Measurements from ENCODE around the gene SLC9A2. TPM values are rescaled to one million over a fixed set of nuclear protein-coding genes. Genes with fewer than 3 reads are reported as not detected.

Gene SLC9A2
- total and polyA plus RNA-seq, 4 experiments from 2014 or later: not detected

- intact Hi-C loops (cut with micrococcal nuclease): no loop called here
- Mint-ChIP-seq H3K9me3 (no peaks in the 10 kb centered on the region), H3K27ac (no peak overlapping the region), H3K4me1 (no peaks in the 10 kb centered on the region), H3K36me3 (no peaks in the 10 kb centered on the region), H3K4me3 (no peak overlapping the region), H3K27me3 (peaks cover 9 to 20% of the 10 kb centered on the region in 2 donors)
- H3K27me3 ChIP-seq (ENCODE audit: insufficient read depth, low read length): no peaks in the 10 kb centered on the region
- no peak overlapping the region for H3K4me3 ChIP-seq (ENCODE audit: low read length in 2 of 2)
- no peaks in the 10 kb centered on the region for H3K4me1 ChIP-seq (ENCODE audit: insufficient read depth, low read length)
- CTCF ChIA-PET (ENCODE audit: partially characterized antibody): no interaction called here
- no peak for DNase-seq
- POLR2A ChIA-PET (ENCODE audit: partially characterized antibody): no interaction called here
- no peak overlapping the region for H3K27ac ChIP-seq (ENCODE audit: low read depth, low read length)
- H3K36me3 ChIP-seq (ENCODE audit: insufficient read depth, low read length): no peaks in the 10 kb centered on the region
- H3K9me3 ChIP-seq (ENCODE audit: control insufficient read depth in 1 of 2, low read length in 2 of 2): no peaks in the 10 kb centered on the region
These were observed 55.5 kb downstream of the SLC9A2 start for GRCh38 chr2:102674836-102675235.

DNA sequence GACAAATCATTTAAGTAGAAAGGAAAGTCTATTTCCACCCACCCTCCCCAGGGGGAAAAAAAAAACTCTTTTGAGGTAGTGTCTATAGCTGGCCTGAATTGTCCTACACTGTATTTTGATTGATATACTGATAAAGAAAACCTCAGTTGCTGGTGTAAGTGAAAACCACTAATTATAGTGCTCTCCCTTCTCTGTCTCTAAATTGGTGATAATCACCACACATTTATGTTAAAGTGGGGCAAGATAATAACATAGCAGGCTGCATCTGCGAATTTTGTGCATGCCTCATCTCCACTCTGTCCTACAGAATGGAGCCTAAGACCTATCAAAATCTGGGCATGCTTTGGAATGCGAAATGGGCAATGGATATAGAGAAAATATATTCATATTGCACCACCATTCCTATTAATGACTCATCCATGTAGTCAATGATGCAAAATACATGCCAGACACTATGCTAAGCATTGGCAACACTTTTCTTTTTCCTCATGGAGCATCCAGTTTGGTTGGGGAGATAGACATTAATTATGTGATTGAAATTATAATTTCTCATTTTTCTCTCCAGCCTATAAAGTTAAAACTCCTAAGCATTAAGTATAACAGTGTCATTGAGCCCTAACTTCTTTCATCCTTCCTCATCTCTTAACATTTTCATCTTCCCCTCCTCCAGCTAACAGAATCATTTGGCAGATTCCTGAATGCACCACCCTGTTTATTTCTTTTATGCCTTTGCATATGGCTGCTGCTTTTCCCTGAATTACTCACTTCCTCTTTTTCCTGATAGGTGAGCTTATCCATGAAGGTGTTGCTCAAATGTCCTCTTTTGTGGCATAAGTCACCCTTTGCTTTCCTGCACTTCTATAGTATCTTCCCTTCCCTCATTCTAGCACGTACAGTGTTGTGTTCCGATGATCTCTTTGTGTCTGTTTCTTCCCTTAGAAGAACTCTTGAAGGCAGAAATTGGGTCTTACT, 58.2 kb downstream of the SLC9A2 start:
- no peak for DNase-seq
- POLR2A ChIA-PET (ENCODE audit: partially characterized antibody): no interaction called here

DNA sequence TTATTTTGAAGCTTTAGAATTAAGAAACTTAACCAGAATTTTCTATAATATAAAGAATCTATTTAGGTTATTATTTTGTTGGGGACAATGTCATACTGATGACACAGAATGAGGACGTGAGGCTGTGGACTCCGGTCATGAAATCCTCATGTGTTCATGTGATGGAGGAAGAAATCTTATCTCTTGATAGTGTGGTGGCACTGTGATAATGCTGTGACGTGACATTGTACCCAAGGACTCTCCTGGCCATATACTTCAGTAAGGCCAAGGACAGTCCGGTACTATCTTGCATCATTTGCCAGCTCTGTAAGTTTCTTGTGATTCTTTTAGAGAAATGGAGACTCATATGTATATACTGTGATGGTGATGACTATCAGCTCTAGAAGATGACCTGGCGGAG, 59.1 kb downstream of the SLC9A2 start:
- peaks cover 11 to 26% of the 10 kb centered on the region in 2 donors for H3K27me3 Mint-ChIP-seq
- H3K4me1 Mint-ChIP-seq: no peaks in the 10 kb centered on the region
- no peak overlapping the region for H3K27ac Mint-ChIP-seq
- no peaks in the 10 kb centered on the region for H3K9me3 Mint-ChIP-seq
- H3K27ac ChIP-seq (ENCODE audit: low read depth, low read length): no peak overlapping the region
- H3K4me3 ChIP-seq (ENCODE audit: low read length in 2 of 2): no peak overlapping the region
- no peaks in the 10 kb centered on the region for H3K36me3 ChIP-seq (ENCODE audit: insufficient read depth, low read length)
- no peaks in the 10 kb centered on the region for H3K27me3 ChIP-seq (ENCODE audit: insufficient read depth, low read length)
- no peaks in the 10 kb centered on the region for H3K9me3 ChIP-seq (ENCODE audit: control insufficient read depth in 1 of 2, low read length in 2 of 2)
- CTCF ChIA-PET (ENCODE audit: partially characterized antibody): no interaction called here
- no peaks in the 10 kb centered on the region for H3K36me3 Mint-ChIP-seq
- no peak for DNase-seq
- H3K4me3 Mint-ChIP-seq: no peak overlapping the region
- POLR2A ChIA-PET (ENCODE audit: partially characterized antibody): no interaction called here
- no peaks in the 10 kb centered on the region for H3K4me1 ChIP-seq (ENCODE audit: insufficient read depth, low read length)
- intact Hi-C loops (cut with micrococcal nuclease): no loop called here

More for the DNA sequence above, 58.2 kb downstream of the SLC9A2 start:
- Histone ChIP-seq H3K36me3 (ENCODE audit: insufficient read depth, low read length) (no peaks in the 10 kb centered on the region), H3K4me3 (ENCODE audit: low read length in 2 of 2) (no peak overlapping the region), H3K27me3 (ENCODE audit: insufficient read depth, low read length) (no peaks in the 10 kb centered on the region), H3K4me1 (ENCODE audit: insufficient read depth, low read length) (no peaks in the 10 kb centered on the region), H3K9me3 (ENCODE audit: control insufficient read depth in 1 of 2, low read length in 2 of 2) (no peaks in the 10 kb centered on the region), H3K27ac (ENCODE audit: low read depth, low read length) (no peak overlapping the region)
- CTCF ChIA-PET (ENCODE audit: partially characterized antibody): no interaction called here
- H3K36me3 Mint-ChIP-seq: no peaks in the 10 kb centered on the region
- H3K4me1 Mint-ChIP-seq: no peaks in the 10 kb centered on the region
- H3K9me3 Mint-ChIP-seq: no peaks in the 10 kb centered on the region
- intact Hi-C loops (cut with micrococcal nuclease): no loop called here
- H3K27ac Mint-ChIP-seq: no peak overlapping the region
- H3K27me3 Mint-ChIP-seq: peaks cover 8 to 26% of the 10 kb centered on the region in 2 donors
- H3K4me3 Mint-ChIP-seq: no peak overlapping the region

- POLR2A ChIA-PET (ENCODE audit: partially characterized antibody): no interaction called here
These were observed 67.4 kb downstream of the SLC9A2 start for GRCh38 chr2:102686479-102687439.

GRCh38 chr2:102690012-102690411, 70.7 kb downstream of the SLC9A2 start:
- Mint-ChIP-seq H3K4me1 (no peaks in the 10 kb centered on the region), H3K4me3 (no peak overlapping the region)

More at GRCh38 chr2:102686479-102687439, 67.4 kb downstream of the SLC9A2 start:
- Mint-ChIP-seq H3K27me3 (peaks cover 0 to 6% of the 10 kb centered on the region in 2 donors), H3K4me1 (no peaks in the 10 kb centered on the region), H3K9me3 (no peaks in the 10 kb centered on the region), H3K4me3 (no peak overlapping the region), H3K36me3 (no peaks in the 10 kb centered on the region), H3K27ac (no peak overlapping the region)
- no peaks in the 10 kb centered on the region for H3K27me3 ChIP-seq (ENCODE audit: insufficient read depth, low read length)
- H3K27ac ChIP-seq (ENCODE audit: low read depth, low read length): no peak overlapping the region
- no peaks in the 10 kb centered on the region for H3K36me3 ChIP-seq (ENCODE audit: insufficient read depth, low read length)
- CTCF ChIA-PET (ENCODE audit: partially characterized antibody): no interaction called here
- H3K4me3 ChIP-seq (ENCODE audit: low read length in 2 of 2): no peak overlapping the region
- no peaks in the 10 kb centered on the region for H3K9me3 ChIP-seq (ENCODE audit: control insufficient read depth in 1 of 2, low read length in 2 of 2)
- peaks cover 8% of the 10 kb centered on the region for H3K4me1 ChIP-seq (ENCODE audit: insufficient read depth, low read length)
- intact Hi-C loops (cut with micrococcal nuclease): no loop called here
- DNase-seq: no peak

GRCh38 chr2:102696463-102696862, 77.1 kb downstream of the SLC9A2 start:
- CTCF ChIA-PET (ENCODE audit: partially characterized antibody): no interaction called here
- POLR2A ChIA-PET (ENCODE audit: partially characterized antibody): no interaction called here
- H3K36me3 Mint-ChIP-seq: no peaks in the 10 kb centered on the region

More at GRCh38 chr2:102690012-102690411, 70.7 kb downstream of the SLC9A2 start:
- Mint-ChIP-seq H3K27ac (no peak overlapping the region), H3K36me3 (no peaks in the 10 kb centered on the region), H3K9me3 (no peaks in the 10 kb centered on the region), H3K27me3 (peaks cover 0 to 3% of the 10 kb centered on the region in 2 donors)
- H3K27ac ChIP-seq (ENCODE audit: low read depth, low read length): no peak overlapping the region
- no peaks in the 10 kb centered on the region for H3K36me3 ChIP-seq (ENCODE audit: insufficient read depth, low read length)
- peaks cover 8% of the 10 kb centered on the region for H3K4me1 ChIP-seq (ENCODE audit: insufficient read depth, low read length)
- intact Hi-C loops (cut with micrococcal nuclease): no loop called here
- no peak overlapping the region for H3K4me3 ChIP-seq (ENCODE audit: low read length in 2 of 2)
- no peaks in the 10 kb centered on the region for H3K9me3 ChIP-seq (ENCODE audit: control insufficient read depth in 1 of 2, low read length in 2 of 2)
- DNase-seq: no peak
- CTCF ChIA-PET (ENCODE audit: partially characterized antibody): no interaction called here
- POLR2A ChIA-PET (ENCODE audit: partially characterized antibody): no interaction called here
- H3K27me3 ChIP-seq (ENCODE audit: insufficient read depth, low read length): no peaks in the 10 kb centered on the region

More at GRCh38 chr2:102696463-102696862, 77.1 kb downstream of the SLC9A2 start:
- Mint-ChIP-seq H3K27ac (no peak overlapping the region), H3K4me3 (no peak overlapping the region), H3K27me3 (peaks cover 0 to 5% of the 10 kb centered on the region in 2 donors), H3K4me1 (no peaks in the 10 kb centered on the region), H3K9me3 (peaks cover 0 to 3% (median 0%) of the 10 kb centered on the region in 8 donors)
- intact Hi-C loops (cut with micrococcal nuclease): no loop called here
- Histone ChIP-seq H3K4me1 (ENCODE audit: insufficient read depth, low read length) (no peaks in the 10 kb centered on the region), H3K36me3 (ENCODE audit: insufficient read depth, low read length) (no peaks in the 10 kb centered on the region), H3K4me3 (ENCODE audit: low read length in 2 of 2) (no peak overlapping the region), H3K27ac (ENCODE audit: low read depth, low read length) (no peak overlapping the region), H3K27me3 (ENCODE audit: insufficient read depth, low read length) (no peaks in the 10 kb centered on the region), H3K9me3 (ENCODE audit: control insufficient read depth in 1 of 2, low read length in 2 of 2) (no peaks in the 10 kb centered on the region)
- no peak for DNase-seq
